Activated T-helper 17 cell treated with anti-CD3 and anti-CD28 coated beads, Interleukin-2, amount 50 U/mL, for 72 hours (primary cell): ENCODE results near the gene AGBL4. TPM values are rescaled to one million over a fixed set of nuclear protein-coding genes. Genes with fewer than 3 reads are reported as not detected.

ENCODE experiments used
- ATAC-seq: fragments of 150-1000 bp; cut with Tn5 transposase; replicated peaks from 2 replicates; pipeline ENCODE4 v1.10.0; 2021; ENCODE audit warnings: mild to moderate bottlenecking, moderate library complexity
- H3K27ac Mint-ChIP-seq: one replicate; pipeline ENCODE4 v1.8.0; 2022; ENCODE audit warnings: mixed read lengths
- H3K27me3 Mint-ChIP-seq: one replicate; pipeline ENCODE4 v1.8.0; 2022; ENCODE audit warnings: mixed read lengths
- H3K36me3 Mint-ChIP-seq: one replicate; pipeline ENCODE4 v1.8.0; 2022; ENCODE audit warnings: low read depth, mild to moderate bottlenecking, mixed read lengths
- H3K4me1 Mint-ChIP-seq: one replicate; pipeline ENCODE4 v1.8.0; 2022; ENCODE audit warnings: mixed read lengths
- H3K4me3 Mint-ChIP-seq: one replicate; pipeline ENCODE4 v1.8.0; 2022; ENCODE audit warnings: mild to moderate bottlenecking, mixed read lengths
- H3K9me3 Mint-ChIP-seq: one replicate; pipeline ENCODE4 v1.8.0; 2022; ENCODE audit warnings: mixed read lengths
- total RNA-seq, 2 donors: library from RNA; stranded (reverse); gene quantifications; one replicate each; pipeline ENCODE4 v1.2.3, GENCODE V29; 2022

Gene AGBL4
- total RNA-seq, 2 donors from 2014 or later: not detected

GRCh38 chr1:48917901-48918603 is 1105.7 kb downstream of the AGBL4 start:
- Mint-ChIP-seq H3K27me3 (no peaks in the 10 kb centered on the region), H3K27ac (no peak overlapping the region), H3K4me3 (no peak overlapping the region), H3K36me3 (no peaks in the 10 kb centered on the region), H3K4me1 (no peaks in the 10 kb centered on the region), H3K9me3 (no peaks in the 10 kb centered on the region)
- ATAC-seq: no peak

GRCh38 chr1:48917070-48917454 is 1106.7 kb downstream of the AGBL4 start:
- no peaks in the 10 kb centered on the region for H3K4me1 Mint-ChIP-seq
- no peaks in the 10 kb centered on the region for H3K36me3 Mint-ChIP-seq
- no peak for ATAC-seq
- H3K27ac Mint-ChIP-seq: no peak overlapping the region
- H3K4me3 Mint-ChIP-seq: no peak overlapping the region
- H3K27me3 Mint-ChIP-seq: no peaks in the 10 kb centered on the region
- H3K9me3 Mint-ChIP-seq: no peaks in the 10 kb centered on the region

GRCh38 chr1:48916130-48917069 is 1107.4 kb downstream of the AGBL4 start:
- no peak overlapping the region for H3K4me3 Mint-ChIP-seq
- H3K4me1 Mint-ChIP-seq: no peaks in the 10 kb centered on the region
- no peaks in the 10 kb centered on the region for H3K9me3 Mint-ChIP-seq
- no peak overlapping the region for H3K27ac Mint-ChIP-seq
- H3K36me3 Mint-ChIP-seq: no peaks in the 10 kb centered on the region
- no peak for ATAC-seq
- H3K27me3 Mint-ChIP-seq: no peaks in the 10 kb centered on the region

GRCh38 chr1:48908606-48909005 is 1115.1 kb downstream of the AGBL4 start:
- ATAC-seq: no peak
- H3K27me3 Mint-ChIP-seq: no peaks in the 10 kb centered on the region
- H3K27ac Mint-ChIP-seq: no peak overlapping the region
- no peaks in the 10 kb centered on the region for H3K36me3 Mint-ChIP-seq
- no peaks in the 10 kb centered on the region for H3K9me3 Mint-ChIP-seq
- no peak overlapping the region for H3K4me3 Mint-ChIP-seq
- no peaks in the 10 kb centered on the region for H3K4me1 Mint-ChIP-seq

- H3K4me3 Mint-ChIP-seq: no peak overlapping the region
- no peaks in the 10 kb centered on the region for H3K36me3 Mint-ChIP-seq
- no peaks in the 10 kb centered on the region for H3K4me1 Mint-ChIP-seq
- peaks cover 2% of the 10 kb centered on the region for H3K27me3 Mint-ChIP-seq
- H3K27ac Mint-ChIP-seq: no peak overlapping the region
- no peak for ATAC-seq
- H3K9me3 Mint-ChIP-seq: no peaks in the 10 kb centered on the region
These were observed 1117.0 kb downstream of the AGBL4 start for GRCh38 chr1:48906729-48907128.

GRCh38 chr1:48906164-48906563 is 1117.6 kb downstream of the AGBL4 start:
- Mint-ChIP-seq H3K27me3 (peaks cover 4% of the 10 kb centered on the region), H3K4me1 (no peaks in the 10 kb centered on the region), H3K36me3 (no peaks in the 10 kb centered on the region), H3K9me3 (no peaks in the 10 kb centered on the region), H3K4me3 (no peak overlapping the region), H3K27ac (no peak overlapping the region)
- ATAC-seq: no peak

- no peaks in the 10 kb centered on the region for H3K9me3 Mint-ChIP-seq
- H3K36me3 Mint-ChIP-seq: no peaks in the 10 kb centered on the region
- no peak for ATAC-seq
- no peaks in the 10 kb centered on the region for H3K4me1 Mint-ChIP-seq
- H3K27me3 Mint-ChIP-seq: peaks cover 11% of the 10 kb centered on the region
- H3K27ac Mint-ChIP-seq: no peak overlapping the region
- no peak overlapping the region for H3K4me3 Mint-ChIP-seq
These were observed 1120.5 kb downstream of the AGBL4 start for GRCh38 chr1:48903291-48903690.

- H3K27me3 Mint-ChIP-seq: peaks cover 15% of the 10 kb centered on the region
- no peaks in the 10 kb centered on the region for H3K36me3 Mint-ChIP-seq
- no peaks in the 10 kb centered on the region for H3K4me1 Mint-ChIP-seq
- no peaks in the 10 kb centered on the region for H3K9me3 Mint-ChIP-seq
- H3K27ac Mint-ChIP-seq: no peak overlapping the region
- H3K4me3 Mint-ChIP-seq: no peak overlapping the region
- ATAC-seq: no peak
These were observed 1124.9 kb downstream of the AGBL4 start for GRCh38 chr1:48898894-48899293.

- no peak overlapping the region for H3K4me3 Mint-ChIP-seq
- no peaks in the 10 kb centered on the region for H3K36me3 Mint-ChIP-seq
- peaks cover 13% of the 10 kb centered on the region for H3K27me3 Mint-ChIP-seq
- ATAC-seq: no peak
- peaks cover 6% of the 10 kb centered on the region for H3K9me3 Mint-ChIP-seq
- H3K4me1 Mint-ChIP-seq: no peaks in the 10 kb centered on the region
- H3K27ac Mint-ChIP-seq: no peak overlapping the region
These were observed 1134.1 kb downstream of the AGBL4 start for GRCh38 chr1:48889615-48890014.

- Mint-ChIP-seq H3K27ac (no peak overlapping the region), H3K4me1 (no peaks in the 10 kb centered on the region), H3K27me3 (peaks cover 16% of the 10 kb centered on the region), H3K36me3 (no peaks in the 10 kb centered on the region), H3K9me3 (peaks cover 8% of the 10 kb centered on the region), H3K4me3 (no peak overlapping the region)
- ATAC-seq: no peak
These were observed 1134.7 kb downstream of the AGBL4 start for GRCh38 chr1:48889082-48889481.

- ATAC-seq: no peak
- no peaks in the 10 kb centered on the region for H3K36me3 Mint-ChIP-seq
- H3K4me1 Mint-ChIP-seq: no peaks in the 10 kb centered on the region
- H3K27ac Mint-ChIP-seq: no peak overlapping the region
- peaks cover 8% of the 10 kb centered on the region for H3K9me3 Mint-ChIP-seq
- H3K27me3 Mint-ChIP-seq: peaks cover 16% of the 10 kb centered on the region
- H3K4me3 Mint-ChIP-seq: no peak overlapping the region
These were observed 1136.0 kb downstream of the AGBL4 start for GRCh38 chr1:48887796-48888195.

GRCh38 chr1:48882020-48882419 is 1141.7 kb downstream of the AGBL4 start:
- H3K27ac Mint-ChIP-seq: no peak overlapping the region
- H3K4me1 Mint-ChIP-seq: no peaks in the 10 kb centered on the region
- peaks cover 6% of the 10 kb centered on the region for H3K27me3 Mint-ChIP-seq
- no peak overlapping the region for H3K4me3 Mint-ChIP-seq
- no peak for ATAC-seq
- H3K36me3 Mint-ChIP-seq: no peaks in the 10 kb centered on the region
- peaks cover 4% of the 10 kb centered on the region for H3K9me3 Mint-ChIP-seq

- Mint-ChIP-seq H3K27me3 (peaks cover 2% of the 10 kb centered on the region), H3K9me3 (no peaks in the 10 kb centered on the region), H3K36me3 (no peaks in the 10 kb centered on the region), H3K4me1 (no peaks in the 10 kb centered on the region), H3K27ac (no peak overlapping the region), H3K4me3 (no peak overlapping the region)
- no peak for ATAC-seq
These were observed 1145.4 kb downstream of the AGBL4 start for GRCh38 chr1:48878191-48878940.

GRCh38 chr1:48876330-48876785 is 1147.4 kb downstream of the AGBL4 start:
- peaks cover 5% of the 10 kb centered on the region for H3K27me3 Mint-ChIP-seq
- H3K27ac Mint-ChIP-seq: no peak overlapping the region
- no peak for ATAC-seq
- H3K4me3 Mint-ChIP-seq: no peak overlapping the region
- H3K4me1 Mint-ChIP-seq: no peaks in the 10 kb centered on the region
- no peaks in the 10 kb centered on the region for H3K9me3 Mint-ChIP-seq
- H3K36me3 Mint-ChIP-seq: no peaks in the 10 kb centered on the region
